Activated CD8-positive, alpha-beta memory T cell treated with anti-CD3 and anti-CD28 coated beads for 1 hour (primary cell): Measurements from ENCODE around the gene DENND4A.
"Not testable (repeated sequence)": the region's sequence is repeated elsewhere in the genome, so short reads cannot be mapped to it uniquely, and the experiment has no call there.

Experiments used
- DNase-seq, 2 donors: peaks; one replicate each; pipeline ENCODE4 v3.0.0-alpha.2; 2020; ENCODE audit warnings: low read depth in 1 of 2; ENCODE audit errors: extremely low read depth in 1 of 2

Gene DENND4A

DNA sequence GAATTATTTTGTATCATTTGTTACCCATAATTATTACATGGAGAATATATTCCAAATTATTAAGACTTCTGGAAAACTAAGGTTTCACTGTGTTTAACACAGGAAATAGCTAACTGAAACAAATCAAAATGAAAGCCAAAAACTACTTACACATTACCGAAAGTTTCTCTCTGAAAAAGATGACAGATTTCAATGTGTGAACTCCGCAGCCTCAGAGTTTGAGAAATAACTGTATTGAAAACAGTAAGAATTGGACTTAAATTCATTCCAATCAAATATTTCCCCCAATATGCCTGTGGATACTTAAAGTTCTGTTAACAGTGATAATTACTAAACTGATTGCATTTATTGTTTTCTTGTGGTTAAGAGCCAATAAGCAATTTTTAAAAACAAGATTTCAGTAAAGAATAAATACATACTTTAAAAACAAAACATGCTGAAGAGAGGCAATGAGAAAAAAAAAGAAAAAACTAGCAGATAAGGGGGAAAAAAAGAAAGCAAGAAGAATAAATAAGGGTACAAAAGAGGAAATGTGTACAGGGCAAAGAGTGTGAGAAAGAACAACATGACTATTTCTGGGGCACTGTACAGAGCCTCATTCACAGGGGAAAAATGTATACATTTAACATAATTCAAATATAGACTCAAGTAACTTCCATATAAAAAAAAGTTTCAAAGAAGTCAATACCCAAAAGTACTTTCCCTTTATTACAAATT, 30.7 kb downstream of the DENND4A start:
- DNase-seq: no peak

DNA sequence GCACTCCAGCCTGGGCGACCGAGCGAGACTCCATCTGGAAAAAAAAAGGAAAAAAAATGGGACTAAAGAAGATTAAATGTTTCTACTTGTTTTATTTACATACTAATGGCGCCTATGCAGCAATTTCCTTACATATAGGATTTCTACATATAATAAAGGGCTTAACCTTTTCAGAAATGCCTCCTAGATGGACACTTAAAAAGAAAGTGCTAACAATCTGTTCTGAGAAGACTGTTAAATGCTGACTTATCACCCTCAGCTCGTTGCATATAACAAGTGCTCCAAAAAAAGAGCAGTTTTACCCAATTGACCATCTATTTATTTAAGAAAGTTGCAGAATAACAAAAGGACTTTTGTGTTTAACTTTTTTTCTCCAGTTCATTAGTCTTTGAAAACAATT, 32.7 kb downstream of the DENND4A start:
- DNase-seq: no peak

- no peak for DNase-seq
Measured at GRCh38 chr15:65758242-65758641, 33.9 kb downstream of the DENND4A start.

DNA sequence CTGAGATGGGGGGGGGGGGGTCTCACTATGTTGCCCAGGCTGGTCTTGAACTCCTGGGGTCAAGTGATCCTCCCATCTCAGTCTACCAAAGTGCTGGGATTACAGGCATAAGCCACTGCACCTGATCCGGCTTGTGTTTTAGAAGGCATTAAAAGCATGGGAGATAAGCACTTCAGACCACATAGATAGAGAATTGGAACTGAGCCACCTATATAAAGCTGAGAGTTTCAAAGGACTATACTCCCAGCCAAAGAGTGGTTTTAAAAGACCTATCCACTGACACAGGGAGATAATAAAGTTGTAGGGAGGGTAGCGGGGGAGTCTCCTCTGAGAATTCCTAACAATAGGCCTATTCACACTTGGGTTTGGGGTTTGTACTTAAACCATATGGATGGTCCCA, 34.8 kb downstream of the DENND4A start:
- no peak for DNase-seq

GRCh38 chr15:65752151-65752700, 39.9 kb downstream of the DENND4A start:
- DNase-seq: no peak

DNA sequence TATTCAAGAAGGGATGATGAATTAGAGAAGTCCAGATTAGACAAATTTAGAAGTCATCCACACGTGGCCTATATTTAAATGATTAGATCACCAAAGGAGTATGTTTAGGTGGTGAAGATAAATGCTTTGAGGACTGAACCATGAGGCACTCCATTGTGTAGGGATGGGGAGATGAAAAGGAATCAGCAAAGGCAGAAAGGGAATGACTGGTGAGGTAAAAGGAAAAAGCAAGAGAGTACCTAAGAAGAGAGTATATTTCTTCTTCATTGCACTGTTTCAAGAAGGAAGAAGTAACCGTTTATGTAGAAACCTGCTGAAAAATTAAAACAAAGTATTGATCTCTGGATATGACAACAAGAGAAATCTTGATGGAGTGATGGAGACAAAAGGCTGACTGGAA, 40.7 kb downstream of the DENND4A start:
- no peak for DNase-seq

- DNase-seq: no peak
Measured at GRCh38 chr15:65747265-65747664, 44.8 kb downstream of the DENND4A start.

GRCh38 chr15:65743637-65744252, 48.3 kb downstream of the DENND4A start:
- DNase-seq: no peak

DNA sequence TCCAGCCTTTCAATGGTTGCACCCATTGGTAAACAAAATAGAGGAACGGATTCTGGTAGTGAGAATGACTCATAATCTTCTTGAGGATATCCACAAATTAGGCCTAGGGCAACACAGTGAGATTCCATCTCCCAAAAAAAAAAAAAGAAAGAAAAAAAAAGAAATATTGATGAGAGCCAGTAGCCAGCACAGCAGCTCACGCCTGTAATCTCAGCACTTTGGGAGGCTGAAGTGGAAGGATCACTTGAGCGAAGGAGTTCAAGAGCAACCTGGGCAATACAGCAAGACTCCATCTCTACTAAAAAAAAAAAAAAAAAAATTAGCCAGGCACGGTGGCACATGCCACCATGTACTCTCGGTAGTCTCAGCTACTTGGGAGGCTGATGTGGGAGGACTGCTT, 51.9 kb downstream of the DENND4A start:
- no peak for DNase-seq

GRCh38 chr15:65738649-65739048, 53.4 kb downstream of the DENND4A start:
- DNase-seq: no peak

GRCh38 chr15:65733599-65733998, 58.5 kb downstream of the DENND4A start:
- not testable (repeated sequence) for DNase-seq

GRCh38 chr15:65732698-65733097, 59.4 kb downstream of the DENND4A start:
- DNase-seq: no peak

DNA sequence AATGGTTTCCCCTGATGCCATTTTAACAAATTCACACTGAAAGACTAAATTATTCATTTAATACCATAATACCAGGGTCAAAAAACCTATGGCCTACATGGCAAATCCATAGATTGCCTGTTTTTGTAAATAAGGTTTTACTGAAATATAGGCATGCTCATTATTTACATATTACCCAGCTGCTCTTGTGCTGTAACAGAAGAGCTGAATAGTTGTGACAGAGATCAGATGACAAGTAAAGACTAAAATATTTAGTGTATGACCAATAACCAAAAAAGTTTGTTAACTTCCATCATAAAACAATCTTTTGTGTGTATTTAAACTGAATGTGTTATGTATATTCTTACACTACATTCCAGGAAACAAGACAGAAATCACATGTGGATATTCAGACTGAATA, 60.2 kb downstream of the DENND4A start:
- DNase-seq: no peak

GRCh38 chr15:65730549-65731172, 61.4 kb downstream of the DENND4A start:
- DNase-seq: no peak

DNA sequence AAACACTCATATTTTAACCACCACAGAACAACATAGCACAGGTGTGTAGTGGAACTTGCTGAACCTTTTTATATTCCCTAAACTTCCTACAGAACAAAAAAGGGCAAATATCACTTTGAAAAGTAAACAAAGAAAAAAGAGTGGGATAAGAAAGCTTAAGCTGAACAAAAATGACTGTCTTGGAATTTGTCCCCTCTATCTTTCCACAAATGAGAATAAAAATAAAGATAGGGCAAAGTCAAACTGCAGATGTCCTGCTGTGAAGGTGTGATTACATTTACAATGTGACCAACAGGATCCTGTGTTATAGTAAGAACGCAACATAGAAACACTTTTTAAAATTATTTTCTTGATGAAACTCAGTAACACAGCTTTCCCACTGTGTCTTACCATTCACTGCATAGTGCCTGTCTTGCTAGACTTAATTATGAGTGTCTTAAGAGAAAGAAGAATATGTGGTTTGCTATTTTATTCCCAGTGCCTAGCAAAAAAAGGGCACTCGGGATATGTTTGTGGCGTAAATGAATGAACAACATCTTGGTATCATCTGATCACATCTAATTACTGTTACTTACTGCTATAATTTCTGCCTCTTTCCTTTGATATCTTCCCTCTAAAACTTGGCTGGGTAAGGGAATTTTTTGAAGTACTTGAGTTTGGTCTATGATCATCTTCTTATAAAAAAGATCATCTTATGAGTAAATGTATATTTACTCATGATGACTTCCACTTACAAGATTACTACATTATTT, 67.5 kb downstream of the DENND4A start:
- no peak for DNase-seq

GRCh38 chr15:65723876-65724275, 68.2 kb downstream of the DENND4A start:
- no peak for DNase-seq

DNA sequence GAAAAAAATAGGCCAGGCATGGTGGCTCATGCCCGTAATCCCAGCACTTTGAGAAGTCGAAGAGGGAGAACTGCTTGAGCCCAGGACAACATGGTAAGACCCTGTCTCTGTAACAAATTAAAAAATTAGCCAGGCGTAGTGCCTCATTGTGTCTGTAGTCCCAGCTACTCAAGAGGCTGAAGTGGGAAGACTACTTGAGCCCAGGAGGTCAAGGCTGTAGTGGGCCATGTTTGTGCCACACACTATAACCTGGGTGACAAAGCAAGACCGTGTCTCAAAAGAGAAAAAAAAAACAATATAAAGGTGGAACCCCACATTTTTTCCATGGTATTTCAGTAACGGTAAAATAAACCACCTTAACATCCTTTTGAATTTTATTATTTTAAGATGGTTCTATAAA, 69.9 kb downstream of the DENND4A start:
- DNase-seq: no peak

DNA sequence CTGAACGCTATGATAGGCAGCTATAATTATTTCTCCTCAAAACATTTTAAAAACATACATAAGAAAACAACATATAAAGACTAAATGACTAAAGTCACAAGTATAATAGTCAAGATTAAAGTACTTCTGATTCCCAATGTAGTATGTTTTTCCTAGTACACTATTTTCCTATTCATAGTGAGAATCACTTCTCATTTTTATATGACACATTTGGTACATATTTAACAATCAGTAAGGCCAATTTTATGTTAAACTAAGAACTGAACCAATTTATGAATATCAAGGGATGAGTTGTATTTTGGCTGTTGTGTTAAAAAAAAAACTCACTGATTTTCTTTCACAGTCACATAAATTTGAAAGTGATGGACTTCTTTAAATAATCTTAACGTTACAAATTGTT, 79.7 kb downstream of the DENND4A start:
- no peak for DNase-seq

- no peak for DNase-seq
Measured at GRCh38 chr15:65695081-65695480, 97.0 kb downstream of the DENND4A start.

GRCh38 chr15:65690778-65691177, 101.3 kb downstream of the DENND4A start:
- no peak for DNase-seq

- no peak for DNase-seq
Measured at GRCh38 chr15:65690173-65690572, 101.9 kb downstream of the DENND4A start.
